GM20000 (cell line): ENCODE results near the gene NSMCE1.

Experiments
- DNase-seq: peaks from one replicate; pipeline ENCODE4 v3.0.0; 2012; ENCODE audit warnings: low spot score
- CTCF ChIP-seq: IDR thresholded peaks from 2 replicates; pipeline ENCODE4 v1.5.1; 2012; ENCODE audit warnings: mild to moderate bottlenecking, control low read depth; ENCODE audit errors: extremely low read depth, missing control alignments

NSMCE1 gene

DNA sequence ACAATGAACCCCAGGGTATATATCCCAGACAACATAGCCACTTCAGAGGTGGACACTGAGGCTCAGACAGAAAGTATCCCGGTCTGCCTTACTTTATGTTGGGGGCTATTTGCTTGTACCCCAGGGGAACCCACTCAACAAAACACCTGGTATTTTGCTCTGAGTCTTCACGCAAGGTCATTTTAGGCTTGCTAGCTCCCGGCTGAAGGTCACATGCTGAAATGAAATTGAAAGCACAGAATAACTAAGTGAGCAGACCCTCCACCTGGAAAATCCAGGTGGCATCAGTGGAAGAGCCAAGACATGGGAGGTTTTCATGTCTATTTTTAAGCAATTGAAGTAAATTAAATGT lies 69.4 kb downstream of the NSMCE1 start:
- TF ChIP-seq CTCF: no peak
- DNase-seq: no peak

- DNase-seq: no peak
- no peak for TF ChIP-seq CTCF
Measured at GRCh38 chr16:27198451-27199234, 69.9 kb downstream of the NSMCE1 start.

DNA sequence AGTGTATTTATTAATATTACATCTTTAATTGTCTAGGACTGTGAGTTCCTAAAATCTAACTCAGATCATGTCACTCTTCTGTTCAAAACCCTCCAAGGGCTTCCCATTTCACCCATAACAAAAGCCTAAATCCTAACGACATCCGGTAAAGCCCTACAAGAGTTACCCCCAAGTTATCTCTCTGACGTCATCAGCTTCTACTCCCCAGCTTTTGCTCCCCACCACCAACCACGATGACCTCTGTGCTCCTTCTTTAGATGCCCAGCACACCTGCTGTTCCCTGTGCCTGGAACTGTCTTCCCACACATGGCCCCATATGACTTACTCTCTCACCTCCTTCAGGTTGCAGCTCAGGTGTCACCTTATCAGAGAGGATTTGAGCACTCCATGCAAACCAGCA lies 71.6 kb downstream of the NSMCE1 start:
- no peak for DNase-seq

GRCh38 chr16:27195941-27196595 lies 72.5 kb downstream of the NSMCE1 start:
- TF ChIP-seq CTCF: no peak
- DNase-seq: no peak

More for the DNA sequence above, 71.6 kb downstream of the NSMCE1 start:
- no peak for TF ChIP-seq CTCF

DNA sequence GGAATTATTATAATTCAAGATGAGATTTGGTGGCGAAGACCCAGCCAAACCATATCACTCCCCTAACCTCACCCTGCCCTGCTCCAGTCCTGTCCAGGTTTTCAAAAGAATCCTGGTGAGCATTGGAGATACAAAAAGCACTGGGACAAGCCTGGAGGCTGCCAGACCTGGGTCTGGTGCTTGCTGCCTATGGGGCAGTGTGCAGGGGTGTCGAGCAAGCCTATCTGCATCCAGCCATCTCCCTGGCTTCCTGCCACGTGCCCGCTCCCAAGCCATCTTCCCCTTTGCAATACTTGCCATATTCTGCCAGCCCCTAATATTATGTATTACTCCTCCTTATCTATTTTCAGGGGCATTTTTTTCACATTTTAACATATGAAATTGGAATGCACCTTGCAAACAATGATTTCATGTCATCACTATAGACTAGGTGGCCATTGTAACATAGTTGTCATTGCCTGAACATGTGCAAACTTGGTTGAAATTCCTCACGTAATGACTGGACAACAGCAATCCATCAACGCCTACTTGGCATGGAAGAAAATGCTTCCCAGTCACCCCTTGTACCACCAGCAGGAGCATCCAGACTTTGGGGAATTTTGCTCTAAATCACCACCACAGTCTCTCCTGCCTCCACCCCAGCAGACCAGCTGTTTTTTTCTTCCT lies 73.4 kb downstream of the NSMCE1 start:
- TF ChIP-seq CTCF: no peak
- DNase-seq: no peak

- no peak for DNase-seq
- TF ChIP-seq CTCF: no peak
Measured at GRCh38 chr16:27193300-27193990, 75.1 kb downstream of the NSMCE1 start.
